Astrocyte of the spinal cord (primary cell): ENCODE measurements around the gene PCIF1.

ENCODE experiments used
- DNase-seq: peaks from one replicate; pipeline ENCODE4 v3.0.0; 2011; ENCODE audit warnings: low read depth, low spot score
- H3K4me3 ChIP-seq: 2 replicates; pipeline ENCODE4 v1.5.1; 2011; ENCODE audit warnings: low read depth, mild to moderate bottlenecking, low read length, moderate library complexity
- CTCF ChIP-seq: IDR thresholded peaks from 2 replicates; pipeline ENCODE4 v1.5.1; 2012; ENCODE audit warnings: low read depth, mild to moderate bottlenecking, low read length, inconsistent platforms
- in situ Hi-C: cut with HindIII; loops from 2 replicates; pipeline ENCODE4 v1.10.0; 2017; ENCODE audit warnings: low sequenced_read_pairs

The PCIF1 gene

DNA sequence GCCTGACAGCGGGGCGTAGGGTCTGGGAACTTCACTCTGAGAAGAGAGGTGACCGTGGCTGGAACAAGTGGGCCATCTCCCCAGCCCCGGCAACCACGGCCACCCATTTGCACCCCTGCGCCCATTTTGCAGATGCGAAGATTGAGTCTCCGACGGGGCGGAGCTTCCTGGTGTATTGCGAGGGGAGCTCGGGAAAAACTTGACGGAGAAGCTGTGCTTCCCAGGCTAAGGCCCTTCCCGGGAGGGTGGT lies 36.9 kb downstream of the PCIF1 start:
- in situ Hi-C loops, result no loop called here
- H3K4me3 ChIP-seq, result peak overlapping the region; percentile 97
- DNase-seq, result no peak
- no peak for TF ChIP-seq CTCF

- peak within 1 kb of the TSS; percentile 97 for H3K4me3 ChIP-seq
- TF ChIP-seq CTCF, result no peak
- in situ Hi-C loops, result no loop called here
- DNase-seq, result peak; percentile 99
These were observed 37.4 kb downstream of the PCIF1 start, which contains the start of gene ZNF335 for GRCh38 chr20:45971675-45972499. Gene ZNF335 (minus strand): TSS chr20:45972203. CDS start chr20:45971410, 793 bp downstream.

DNA sequence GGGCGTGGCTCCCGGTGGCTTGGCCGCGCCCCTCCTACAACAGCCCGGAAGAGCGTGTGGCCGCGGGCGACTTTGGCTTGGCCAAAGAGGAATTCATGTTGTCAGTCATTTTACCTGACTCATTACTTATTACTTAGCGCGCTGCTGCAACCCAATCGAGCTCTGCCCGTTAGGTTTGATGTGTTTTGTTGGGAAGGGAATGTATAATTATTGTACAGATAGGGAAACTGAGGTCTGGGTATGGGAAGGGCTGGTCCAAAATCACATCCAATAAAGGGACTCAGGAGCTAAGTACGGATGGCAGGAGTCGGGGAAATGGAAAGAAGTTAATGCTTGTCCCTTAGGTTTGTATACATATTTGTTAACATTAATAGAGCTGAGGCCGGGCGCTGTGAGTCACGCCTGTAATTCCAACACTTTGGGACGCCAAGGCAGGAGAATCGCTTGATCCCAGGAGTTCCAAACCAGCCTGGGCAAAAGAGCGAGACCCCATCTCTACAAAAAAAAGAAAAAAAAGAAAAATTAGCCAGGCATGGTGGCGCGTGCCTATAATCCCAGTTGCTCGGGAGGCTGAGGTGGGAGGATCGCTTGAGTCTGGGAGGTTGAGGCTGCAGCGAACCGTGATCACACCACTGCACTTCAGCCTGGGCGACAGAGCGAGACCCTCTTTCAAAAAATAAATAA lies 38.2 kb downstream of the PCIF1 start:
- no peak for TF ChIP-seq CTCF
- no peak for DNase-seq
- in situ Hi-C loops, result no loop called here
- H3K4me3 ChIP-seq, result peak overlapping the region; percentile 97

- no peak for TF ChIP-seq CTCF
- DNase-seq, result no peak
- H3K4me3 ChIP-seq, result no peak overlapping the region
- in situ Hi-C loops, result no loop called here
These were observed 40.5 kb downstream of the PCIF1 start for GRCh38 chr20:45974896-45975565.

DNA sequence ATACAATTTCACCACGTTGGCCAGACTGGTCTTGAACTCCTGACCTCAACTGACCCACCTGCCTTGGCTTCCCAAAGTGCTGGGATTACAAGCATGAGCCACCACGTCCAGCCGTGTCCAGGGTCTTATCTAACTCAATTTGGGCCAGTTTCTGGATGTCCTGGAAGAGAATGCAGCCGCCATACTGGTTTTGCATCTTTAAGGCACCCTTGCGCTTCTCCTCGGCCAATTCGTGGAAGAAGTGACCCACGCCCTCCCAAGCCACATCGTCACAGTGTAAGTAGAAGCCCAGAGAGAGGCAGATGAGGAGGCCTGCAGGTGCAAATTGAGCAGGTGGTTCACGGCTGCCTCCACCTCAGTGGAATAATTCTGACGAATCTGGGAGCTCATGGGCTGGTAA lies 41.2 kb downstream of the PCIF1 start:
- H3K4me3 ChIP-seq, result no peak overlapping the region
- no peak for DNase-seq
- in situ Hi-C loops, result no loop called here
- TF ChIP-seq CTCF, result no peak

DNA sequence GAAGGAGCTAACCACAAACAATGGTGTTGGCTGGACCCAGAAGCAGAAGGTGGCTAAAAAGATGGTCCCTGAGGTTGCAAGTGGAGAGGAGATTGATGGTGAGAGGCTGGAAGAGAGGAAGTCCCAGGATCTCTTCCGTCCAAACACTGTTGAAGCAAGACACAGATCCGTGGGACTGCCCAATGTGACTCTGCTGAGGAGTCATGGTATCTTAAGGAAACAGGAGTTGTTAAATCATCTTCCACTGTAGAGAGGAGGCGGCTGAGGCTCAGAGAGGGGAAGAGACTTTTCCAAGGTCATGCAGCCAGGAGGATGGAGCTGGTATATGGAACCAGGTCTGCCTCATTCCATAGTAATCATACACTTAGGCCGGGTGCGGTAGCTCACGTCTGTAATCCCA lies 41.6 kb downstream of the PCIF1 start:
- no peak for TF ChIP-seq CTCF
- H3K4me3 ChIP-seq, result no peak overlapping the region
- DNase-seq, result no peak
- in situ Hi-C loops, result no loop called here
